Cardiac muscle cell (in vitro differentiated cells and primary cell): ENCODE data around the gene ATXN1. TPM values are rescaled to one million over a fixed set of nuclear protein-coding genes. Genes with fewer than 3 reads are reported as not detected.

ENCODE experiments used
- DNase-seq, 2 donors: peaks; one replicate each; pipeline versions ENCODE4 v3.0.0 to v3.0.0-alpha.2; 2010 to 2017; ENCODE audit warnings: low read depth in 1 of 2, low spot score in 1 of 2
- H3K27ac ChIP-seq: fragments of 200-600 bp; sonication (generic); 2 replicates; pipeline ENCODE4 v1.5.1; 2016
- H3K27me3 ChIP-seq: fragments of 200-600 bp; sonication (generic); 2 replicates; pipeline ENCODE4 v1.6.0; 2016; ENCODE audit warnings: control low read depth
- H3K36me3 ChIP-seq: fragments of 200-600 bp; sonication (generic); 2 replicates; pipeline ENCODE4 v1.5.1; 2016; ENCODE audit warnings: control low read depth
- H3K4me1 ChIP-seq: fragments of 200-600 bp; sonication (generic); 2 replicates; pipeline ENCODE4 v1.8.1; 2017; ENCODE audit warnings: low read depth, mild to moderate bottlenecking, mixed run types
- H3K4me3 ChIP-seq: fragments of 200-600 bp; sonication (generic); 2 replicates; pipeline ENCODE4 v1.5.1; 2016; ENCODE audit warnings: mild to moderate bottlenecking
- H3K9me3 ChIP-seq: fragments of 200-600 bp; sonication (generic); 2 replicates; pipeline ENCODE4 v1.5.1; 2017; ENCODE audit warnings: low read depth, mild to moderate bottlenecking, control low read depth
- CTCF ChIP-seq: IDR thresholded peaks from 2 replicates; pipeline ENCODE4 v1.5.1; 2012; ENCODE audit warnings: low read depth, mild to moderate bottlenecking, low read length
- polyA plus RNA-seq: library from polyadenylated mRNA; unstranded; fragments of >200 nt; fragmentation: Nextera tagmentation; extraction: Ambion mirVana; gene quantifications from 2 replicates; pipeline ENCODE4 v1.2.1, GENCODE V29; 2016
- total RNA-seq: library from RNA; depleted of rRNA; stranded (reverse); fragments of >200 nt; gene quantifications from 2 replicates; pipeline ENCODE4 v1.2.3, GENCODE V29; 2016

ATXN1 gene
- total and polyA plus RNA-seq, 2 experiments from 2014 or later, result 15.1 to 37.4 TPM

- H3K4me1 ChIP-seq, result no peaks in the 10 kb centered on the region
- no peak for TF ChIP-seq CTCF
Measured at GRCh38 chr6:16737925-16738324, 23.3 kb downstream of the ATXN1 start.

GRCh38 chr6:16736856-16737775 lies 24.1 kb downstream of the ATXN1 start:
- TF ChIP-seq CTCF, result no peak
- no peak overlapping the region for H3K27ac ChIP-seq
- H3K4me3 ChIP-seq, result no peak overlapping the region
- no peaks in the 10 kb centered on the region for H3K27me3 ChIP-seq
- DNase-seq, result peak in 1 of 2 donors; percentile 73
- no peaks in the 10 kb centered on the region for H3K36me3 ChIP-seq
- H3K9me3 ChIP-seq, result no peaks in the 10 kb centered on the region
- no peaks in the 10 kb centered on the region for H3K4me1 ChIP-seq

More at GRCh38 chr6:16737925-16738324, 23.3 kb downstream of the ATXN1 start:
- Histone ChIP-seq H3K27me3 (no peaks in the 10 kb centered on the region), H3K36me3 (no peaks in the 10 kb centered on the region), H3K27ac (no peak overlapping the region), H3K4me3 (no peak overlapping the region), H3K9me3 (no peaks in the 10 kb centered on the region)
- no peak for DNase-seq

- Histone ChIP-seq H3K27ac (no peak overlapping the region), H3K4me1 (peaks cover 10% of the 10 kb centered on the region), H3K4me3 (no peak overlapping the region), H3K9me3 (no peaks in the 10 kb centered on the region), H3K27me3 (no peaks in the 10 kb centered on the region), H3K36me3 (no peaks in the 10 kb centered on the region)
- DNase-seq, result no peak
- no peak for TF ChIP-seq CTCF
Measured at GRCh38 chr6:16735014-16735413, 26.2 kb downstream of the ATXN1 start.

GRCh38 chr6:16733085-16733484 lies 28.2 kb downstream of the ATXN1 start:
- no peak for TF ChIP-seq CTCF
- Histone ChIP-seq H3K27ac (no peak overlapping the region), H3K27me3 (no peaks in the 10 kb centered on the region), H3K4me1 (peaks cover 10% of the 10 kb centered on the region), H3K9me3 (no peaks in the 10 kb centered on the region), H3K36me3 (no peaks in the 10 kb centered on the region), H3K4me3 (no peak overlapping the region)
- no peak for DNase-seq

- Histone ChIP-seq H3K4me3 (no peak overlapping the region), H3K4me1 (peaks cover 10% of the 10 kb centered on the region), H3K27me3 (no peaks in the 10 kb centered on the region), H3K27ac (no peak overlapping the region), H3K36me3 (no peaks in the 10 kb centered on the region), H3K9me3 (no peaks in the 10 kb centered on the region)
- DNase-seq, result no peak
- TF ChIP-seq CTCF, result no peak
Measured at GRCh38 chr6:16731478-16732051, 29.7 kb downstream of the ATXN1 start.
